GM19397 (cell line): Measurements from ENCODE around the gene FAM200A.
"Not testable (repeated sequence)": the region's sequence is repeated elsewhere in the genome, so short reads cannot be mapped to it uniquely, and the experiment has no call there.

Source experiments
- ATAC-seq: cut with Tn5 transposase; IDR thresholded peaks from one replicate; pipeline ENCODE4 v1.9.1; 2021; ENCODE audit warnings: mild to moderate bottlenecking, moderate library complexity; ENCODE audit not compliant: unreplicated experiment

FAM200A gene

GRCh38 chr7:99551767-99552463 is at the start of gene FAM200A:
FAM200A (minus strand) TSS chr7:99552114; CDS start chr7:99548407, 3,707 bp downstream.
- peak; percentile 92 for ATAC-seq

- no peak for ATAC-seq
Measured at GRCh38 chr7:99599836-99600235, 47.9 kb upstream of the FAM200A start.

- ATAC-seq, result no peak
Measured at GRCh38 chr7:99597762-99598501, 46.0 kb upstream of the FAM200A start, which contains the start of gene TMEM225B. TMEM225B (plus strand) TSS chr7:99598267; CDS start chr7:99604389, 6,122 bp downstream.

- ATAC-seq, result no peak
Measured at GRCh38 chr7:99596408-99596955, 44.6 kb upstream of the FAM200A start.

- no peak for ATAC-seq
Measured at GRCh38 chr7:99594948-99595745, 43.2 kb upstream of the FAM200A start.

- no peak for ATAC-seq
Measured at GRCh38 chr7:99588868-99589267, 37.0 kb upstream of the FAM200A start.

- ATAC-seq, result not testable (repeated sequence)
Measured at GRCh38 chr7:99580778-99581332, 28.9 kb upstream of the FAM200A start.

GRCh38 chr7:99579956-99580777 is 28.3 kb upstream of the FAM200A start:
- ATAC-seq, result no peak

GRCh38 chr7:99579281-99579955 is 27.5 kb upstream of the FAM200A start:
- no peak for ATAC-seq

- no peak for ATAC-seq
Measured at GRCh38 chr7:99576251-99576650, 24.3 kb upstream of the FAM200A start.

- no peak for ATAC-seq
Measured at GRCh38 chr7:99573257-99573656, 21.3 kb upstream of the FAM200A start.

GRCh38 chr7:99571768-99572167 is 19.9 kb upstream of the FAM200A start:
- no peak for ATAC-seq

- ATAC-seq, result not testable (repeated sequence)
Measured at GRCh38 chr7:99568770-99569169, 16.9 kb upstream of the FAM200A start.

- ATAC-seq, result no peak
Measured at GRCh38 chr7:99563650-99564049, 11.7 kb upstream of the FAM200A start.

GRCh38 chr7:99562832-99563231 is 10.9 kb upstream of the FAM200A start:
- no peak for ATAC-seq

- ATAC-seq, result no peak
Measured at GRCh38 chr7:99562114-99562784, 10.3 kb upstream of the FAM200A start.

GRCh38 chr7:99561737-99562051 is 9.8 kb upstream of the FAM200A start:
- ATAC-seq, result no peak

GRCh38 chr7:99560834-99561736 is 9.2 kb upstream of the FAM200A start:
- no peak for ATAC-seq
